Measurements from ENCODE around the gene PTGIS.

DNA sequence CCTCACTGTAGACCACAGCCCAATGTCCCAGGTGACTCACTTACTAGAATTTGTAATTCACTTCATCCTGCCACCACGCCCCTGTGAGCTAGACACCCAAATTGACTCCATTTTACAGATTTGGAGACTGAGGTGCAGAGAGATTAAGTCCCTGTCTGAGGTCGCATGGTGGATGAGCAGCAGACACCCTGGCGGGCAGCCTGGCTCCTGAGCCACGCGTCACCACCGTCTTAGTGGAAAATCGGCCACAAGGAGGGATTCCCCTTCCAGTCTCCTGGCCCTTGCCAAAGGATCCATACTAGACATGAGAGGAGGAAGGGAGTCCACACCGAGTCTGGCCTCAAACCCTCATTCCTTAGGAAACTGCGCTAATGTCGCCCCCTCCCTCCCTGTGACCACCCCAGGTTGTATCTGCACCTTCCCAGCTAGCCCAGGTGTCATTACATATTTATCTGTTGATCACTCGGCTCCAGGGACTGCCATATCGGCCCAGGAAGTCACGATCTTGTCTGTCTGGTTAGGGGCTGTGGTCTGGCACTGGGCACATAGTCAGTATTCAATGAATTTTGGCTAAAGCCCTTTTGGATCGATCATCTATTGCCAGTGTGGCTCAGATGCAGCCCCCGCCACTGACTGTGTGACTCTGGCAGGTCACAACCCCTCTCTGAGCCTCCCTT, 25.7 kb upstream of the PTGIS start:
- no peak for TF ChIP-seq ZFP36 (IDR thresholded peaks at IDR 0.05; ENCODE audit: borderline replicate concordance, partially characterized antibody)
- TF ChIP-seq MYC (IDR thresholded peaks at IDR 0.05; ENCODE audit: borderline replicate concordance, low read length) = no peak
- TF ChIP-seq, protein P1, sequence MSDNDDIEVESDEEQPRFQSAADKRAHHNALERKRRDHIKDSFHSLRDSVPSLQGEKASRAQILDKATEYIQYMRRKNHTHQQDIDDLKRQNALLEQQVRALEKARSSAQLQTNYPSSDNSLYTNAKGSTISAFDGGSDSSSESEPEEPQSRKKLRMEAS (IDR thresholded peaks at IDR 0.05) = no peak
- TF ChIP-seq RAD21 (conservative IDR thresholded peaks at IDR 0.05 in 1 of 2, IDR thresholded peaks at IDR 0.05 in 1 of 2) = no peak
- no peak for TF ChIP-seq PHF8 (IDR thresholded peaks at IDR 0.05; ENCODE audit: borderline replicate concordance, low read depth)
- TF ChIP-seq, protein P2, sequence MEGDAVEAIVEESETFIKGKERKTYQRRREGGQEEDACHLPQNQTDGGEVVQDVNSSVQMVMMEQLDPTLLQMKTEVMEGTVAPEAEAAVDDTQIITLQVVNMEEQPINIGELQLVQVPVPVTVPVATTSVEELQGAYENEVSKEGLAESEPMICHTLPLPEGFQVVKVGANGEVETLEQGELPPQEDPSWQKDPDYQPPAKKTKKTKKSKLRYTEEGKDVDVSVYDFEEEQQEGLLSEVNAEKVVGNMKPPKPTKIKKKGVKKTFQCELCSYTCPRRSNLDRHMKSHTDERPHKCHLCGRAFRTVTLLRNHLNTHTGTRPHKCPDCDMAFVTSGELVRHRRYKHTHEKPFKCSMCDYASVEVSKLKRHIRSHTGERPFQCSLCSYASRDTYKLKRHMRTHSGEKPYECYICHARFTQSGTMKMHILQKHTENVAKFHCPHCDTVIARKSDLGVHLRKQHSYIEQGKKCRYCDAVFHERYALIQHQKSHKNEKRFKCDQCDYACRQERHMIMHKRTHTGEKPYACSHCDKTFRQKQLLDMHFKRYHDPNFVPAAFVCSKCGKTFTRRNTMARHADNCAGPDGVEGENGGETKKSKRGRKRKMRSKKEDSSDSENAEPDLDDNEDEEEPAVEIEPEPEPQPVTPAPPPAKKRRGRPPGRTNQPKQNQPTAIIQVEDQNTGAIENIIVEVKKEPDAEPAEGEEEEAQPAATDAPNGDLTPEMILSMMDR (IDR thresholded peaks at IDR 0.05) = no peak
- TF ChIP-seq RNF2 (IDR thresholded peaks at IDR 0.05; ENCODE audit: borderline replicate concordance, low read depth) = no peak
- no peak for TF ChIP-seq POLR2A (IDR thresholded peaks at IDR 0.05; ENCODE audit: low read length)
- no peak for TF ChIP-seq JUNB (IDR thresholded peaks at IDR 0.05)
- TF ChIP-seq POLR2AphosphoS2 (conservative IDR thresholded peaks at IDR 0.05; ENCODE audit: low read length) = no peak
- no peak for TF ChIP-seq EP300 (IDR thresholded peaks at IDR 0.05)
